Neural cell (in vitro differentiated cells): Measurements from ENCODE around the gene AKT3. TPM values are rescaled to one million over a fixed set of nuclear protein-coding genes. Genes with fewer than 3 reads are reported as not detected.

ENCODE experiments used
- H2AFZ ChIP-seq: fragments of 200-600, 300-800 bp; sonication (generic), shearing (Covaris generic); 2 replicates; pipeline ENCODE4 v1.6.0; 2014; ENCODE audit warnings: low read depth, mild to moderate bottlenecking, antibody characterized with exemption, low read length, moderate library complexity
- H3F3A ChIP-seq: fragments of 200-600 bp; shearing (Covaris generic); 2 replicates; pipeline ENCODE4 v1.6.1; 2016; ENCODE audit warnings: mild to moderate bottlenecking, moderate library complexity, mixed read lengths, antibody characterized with exemption, low read length; ENCODE audit not compliant: insufficient read depth, poor library complexity, severe bottlenecking
- H3K27ac ChIP-seq: fragments of 200-600, 300-800 bp; sonication (generic), shearing (Covaris generic); 2 replicates; pipeline ENCODE4 v1.5.1; 2014; ENCODE audit warnings: mild to moderate bottlenecking, low read length, moderate library complexity
- H3K27me3 ChIP-seq: fragments of 300-800, 200-600 bp; sonication (generic), shearing (Covaris generic); 2 replicates; pipeline ENCODE4 v1.6.0; 2014; ENCODE audit warnings: mild to moderate bottlenecking, low read depth, low read length, moderate library complexity; ENCODE audit not compliant: insufficient read depth
- H3K36me3 ChIP-seq: fragments of 300-800, 200-600 bp; sonication (generic), shearing (Covaris generic); 2 replicates; pipeline ENCODE4 v1.5.1; 2014; ENCODE audit warnings: mild to moderate bottlenecking, antibody characterized with exemption, low read length, moderate library complexity; ENCODE audit not compliant: insufficient read depth
- H3K4me2 ChIP-seq: fragments of 300-800, 200-600 bp; sonication (generic), shearing (Covaris generic); 2 replicates; pipeline ENCODE4 v1.6.0; 2014; ENCODE audit warnings: mild to moderate bottlenecking, low read length
- H3K4me3 ChIP-seq: fragments of 300-800, 200-600 bp; sonication (generic), shearing (Covaris generic); 2 replicates; pipeline ENCODE4 v1.5.1; 2014; ENCODE audit warnings: mild to moderate bottlenecking, low read length, moderate library complexity
- H3K79me2 ChIP-seq: fragments of 200-600 bp; shearing (Covaris generic); replicated peaks from 2 replicates; pipeline ENCODE4 v1.6.0; 2014; ENCODE audit warnings: mild to moderate bottlenecking, low read length, moderate library complexity; ENCODE audit not compliant: insufficient read depth
- H3K9ac ChIP-seq: fragments of 300-800, 200-600 bp; sonication (generic), shearing (Covaris generic); 2 replicates; pipeline ENCODE4 v1.6.1; 2016; ENCODE audit warnings: mild to moderate bottlenecking, low read length, mixed read lengths
- H3K9me2 ChIP-seq: fragments of 200-600 bp; shearing (Covaris generic); 2 replicates; pipeline ENCODE4 v1.6.1; 2016; ENCODE audit warnings: mild to moderate bottlenecking, low read length, mixed read lengths; ENCODE audit not compliant: insufficient read depth
- H3K9me3 ChIP-seq: fragments of 200-600, 300-800 bp; sonication (generic), shearing (Covaris generic); 2 replicates; pipeline ENCODE4 v1.6.1; 2016; ENCODE audit warnings: mild to moderate bottlenecking, mixed run types, low read length, moderate library complexity, mixed read lengths
- H4K20me1 ChIP-seq: fragments of 200-600 bp; shearing (Covaris generic); 2 replicates; pipeline ENCODE4 v1.6.1; 2016; ENCODE audit warnings: mild to moderate bottlenecking, mixed run types; ENCODE audit not compliant: insufficient read depth
- EP300 ChIP-seq: fragments of 450-650 bp; conservative IDR thresholded peaks from 2 replicates; pipeline ENCODE4 v1.6.1; 2014; ENCODE audit warnings: antibody characterized with exemption, mild to moderate bottlenecking, moderate library complexity; ENCODE audit not compliant: poor library complexity, severe bottlenecking
- EZH2 ChIP-seq: fragments of 200-600, 300-800 bp; shearing (Covaris generic), sonication (generic); IDR thresholded peaks from 2 replicates; pipeline ENCODE4 v1.6.1; 2014; ENCODE audit warnings: antibody characterized with exemption, low read length, borderline replicate concordance, mild to moderate bottlenecking; ENCODE audit not compliant: insufficient read depth, poor library complexity, severe bottlenecking
- MXI1 ChIP-seq: fragments of 450-650 bp; conservative IDR thresholded peaks from 2 replicates; pipeline ENCODE4 v1.6.1; 2014; ENCODE audit warnings: antibody characterized with exemption, mild to moderate bottlenecking; ENCODE audit not compliant: poor library complexity, severe bottlenecking
- POLR2AphosphoS5 ChIP-seq: IDR thresholded peaks from 2 replicates; pipeline ENCODE4 v1.6.1; 2012
- SMC3 ChIP-seq: fragments of 450-650 bp; conservative IDR thresholded peaks from 2 replicates; pipeline ENCODE4 v1.6.1; 2014; ENCODE audit warnings: antibody characterized with exemption, mild to moderate bottlenecking, moderate library complexity; ENCODE audit not compliant: poor library complexity
- polyA plus RNA-seq: library from polyadenylated mRNA; depleted of rRNA; stranded (reverse); fragments of >200 nt; gene quantifications from 2 replicates; pipeline ENCODE4 v1.2.3, GENCODE V29; 2014
- TF ChIP-seq, protein P1 (sequence below): fragments of 450-650 bp; IDR thresholded peaks from 2 replicates; pipeline ENCODE4 v1.5.1; 2014; ENCODE audit warnings: antibody characterized with exemption, mild to moderate bottlenecking, moderate library complexity; ENCODE audit not compliant: poor library complexity, severe bottlenecking

The AKT3 gene
- polyA plus RNA-seq, 1 donor from 2014 or later: 46.0 TPM

DNA sequence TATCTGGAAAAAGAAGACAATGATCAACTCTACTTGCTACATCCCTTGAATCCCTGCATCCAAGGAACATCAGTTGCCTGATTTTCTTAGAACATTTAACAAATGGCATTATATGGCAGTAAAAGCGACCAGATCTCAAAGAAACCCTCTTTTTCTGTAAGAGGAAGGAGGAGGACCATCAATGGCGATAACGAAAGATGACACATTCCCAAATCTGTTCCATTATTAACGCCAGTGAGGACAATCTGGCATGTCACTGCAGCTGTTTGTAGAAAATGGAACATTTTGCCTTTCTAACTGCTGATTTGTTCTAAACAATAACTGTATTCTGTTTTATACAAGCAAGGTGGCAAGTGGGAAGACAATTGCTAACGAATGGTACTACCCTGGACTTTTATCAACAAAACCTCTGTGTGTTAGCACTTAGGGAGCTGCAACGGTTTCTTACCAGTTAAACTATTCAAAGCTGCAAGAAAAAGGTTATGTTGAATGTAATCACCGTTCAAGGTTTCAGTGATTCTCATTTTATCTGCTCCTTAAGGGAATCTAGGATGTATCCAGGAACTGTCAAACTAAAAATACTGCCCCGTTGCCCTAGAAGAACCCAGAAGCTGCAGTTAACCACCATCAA, 342.3 kb downstream of the AKT3 start:
- Histone ChIP-seq H3F3A (no peaks in the 10 kb centered on the region), H3K79me2 (no peaks in the 10 kb centered on the region), H3K36me3 (peaks cover 18% of the 10 kb centered on the region), H3K27ac (peak overlapping the region; percentile 38), H3K9me3 (no peaks in the 10 kb centered on the region), H3K9ac (no peak overlapping the region), H4K20me1 (no peaks in the 10 kb centered on the region), H3K4me3 (peak overlapping the region; percentile 27), H3K4me2 (peak overlapping the region; percentile 5), H2AFZ (no peak overlapping the region), H3K9me2 (no peaks in the 10 kb centered on the region), H3K27me3 (no peaks in the 10 kb centered on the region)
- TF ChIP-seq EP300 (no peak), MXI1 (no peak)

DNA sequence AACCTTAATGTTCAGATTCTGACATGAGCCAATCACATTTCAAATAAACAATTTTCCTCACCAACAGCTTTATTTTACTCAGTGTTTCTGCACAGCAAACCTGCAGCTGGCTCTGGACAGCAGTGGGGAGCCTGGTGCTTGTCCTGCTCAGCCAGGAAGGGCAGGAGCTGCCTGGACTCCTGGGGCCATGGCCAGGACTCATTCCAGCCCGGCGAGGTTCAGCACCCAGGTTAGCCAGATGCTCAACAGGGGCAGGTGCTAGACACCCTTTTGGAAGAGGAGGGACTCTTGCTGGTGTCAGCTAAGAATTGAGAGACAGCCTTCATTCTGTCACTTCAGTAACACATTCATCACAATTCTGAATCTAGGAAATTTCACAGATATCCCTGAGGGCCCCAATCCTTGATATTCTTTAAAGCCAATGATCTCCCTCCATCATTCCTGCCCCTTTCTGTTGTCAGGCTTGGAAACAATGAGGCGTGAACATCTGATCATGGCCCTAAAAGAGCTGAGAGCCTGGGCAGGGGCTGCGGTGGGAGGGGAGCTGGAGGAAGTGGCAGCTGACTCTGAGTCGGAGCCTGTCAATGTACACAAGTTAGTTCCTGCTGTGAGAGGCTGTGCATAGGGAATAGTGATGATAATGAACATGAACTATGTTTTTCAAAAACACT, 342.9 kb downstream of the AKT3 start:
- H3K27me3 ChIP-seq: no peaks in the 10 kb centered on the region
- no peaks in the 10 kb centered on the region for H3K9me3 ChIP-seq
- H3K9me2 ChIP-seq: no peaks in the 10 kb centered on the region
- no peak overlapping the region for H3K9ac ChIP-seq
- TF ChIP-seq SMC3 (no peak), EP300 (peak; percentile 36), POLR2AphosphoS5 (peak; percentile 20)
- H3K4me3 ChIP-seq: peak overlapping the region; percentile 27
- H4K20me1 ChIP-seq: no peaks in the 10 kb centered on the region
- no peak overlapping the region for H2AFZ ChIP-seq
- peak overlapping the region; percentile 38 for H3K27ac ChIP-seq
- H3F3A ChIP-seq: no peaks in the 10 kb centered on the region
- H3K36me3 ChIP-seq: peaks cover 18% of the 10 kb centered on the region
- peak overlapping the region; percentile 5 for H3K4me2 ChIP-seq
- no peaks in the 10 kb centered on the region for H3K79me2 ChIP-seq

DNA sequence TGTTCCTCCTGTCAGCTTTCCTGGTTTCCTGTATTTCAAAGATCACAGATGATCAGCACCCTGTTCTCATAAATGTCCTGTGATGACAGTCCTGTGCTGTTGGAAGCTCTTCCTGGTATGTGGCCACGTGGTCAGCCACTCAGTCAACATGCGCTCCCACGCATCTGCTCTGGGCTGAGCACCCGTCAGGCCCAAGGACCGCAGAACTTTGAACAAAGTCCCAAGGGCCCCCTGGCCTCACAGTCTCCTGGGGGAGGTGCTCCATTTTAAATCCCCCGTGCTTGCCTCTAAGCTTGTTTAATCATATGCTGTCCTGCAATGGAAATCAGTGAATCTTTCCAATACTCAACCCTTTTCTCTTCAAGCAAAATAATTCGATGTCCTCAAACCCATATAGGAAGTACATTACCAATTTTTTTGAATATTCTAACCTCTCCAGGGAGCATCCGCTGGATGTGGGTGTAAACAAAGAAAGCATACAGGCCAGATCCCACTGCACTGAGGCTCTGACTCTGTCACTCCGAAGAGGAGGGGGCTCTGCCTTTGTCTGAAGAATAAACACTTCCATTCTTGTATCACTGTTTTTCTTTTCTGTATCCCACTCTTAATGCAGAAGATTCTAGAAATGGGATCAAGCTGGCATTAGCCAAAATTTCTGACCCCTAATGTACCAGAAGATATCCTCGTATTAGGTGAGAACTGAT, 343.9 kb downstream of the AKT3 start:
- Histone ChIP-seq H3K36me3 (peaks cover 18% of the 10 kb centered on the region), H2AFZ (no peak overlapping the region), H4K20me1 (no peaks in the 10 kb centered on the region), H3K4me3 (no peak overlapping the region), H3K27me3 (no peaks in the 10 kb centered on the region), H3K9ac (no peak overlapping the region), H3K79me2 (no peaks in the 10 kb centered on the region), H3K9me3 (no peaks in the 10 kb centered on the region), H3K27ac (no peak overlapping the region), H3K4me2 (no peak overlapping the region), H3F3A (no peaks in the 10 kb centered on the region), H3K9me2 (no peaks in the 10 kb centered on the region)
- TF ChIP-seq EZH2: no peak
- TF ChIP-seq, protein P1, sequence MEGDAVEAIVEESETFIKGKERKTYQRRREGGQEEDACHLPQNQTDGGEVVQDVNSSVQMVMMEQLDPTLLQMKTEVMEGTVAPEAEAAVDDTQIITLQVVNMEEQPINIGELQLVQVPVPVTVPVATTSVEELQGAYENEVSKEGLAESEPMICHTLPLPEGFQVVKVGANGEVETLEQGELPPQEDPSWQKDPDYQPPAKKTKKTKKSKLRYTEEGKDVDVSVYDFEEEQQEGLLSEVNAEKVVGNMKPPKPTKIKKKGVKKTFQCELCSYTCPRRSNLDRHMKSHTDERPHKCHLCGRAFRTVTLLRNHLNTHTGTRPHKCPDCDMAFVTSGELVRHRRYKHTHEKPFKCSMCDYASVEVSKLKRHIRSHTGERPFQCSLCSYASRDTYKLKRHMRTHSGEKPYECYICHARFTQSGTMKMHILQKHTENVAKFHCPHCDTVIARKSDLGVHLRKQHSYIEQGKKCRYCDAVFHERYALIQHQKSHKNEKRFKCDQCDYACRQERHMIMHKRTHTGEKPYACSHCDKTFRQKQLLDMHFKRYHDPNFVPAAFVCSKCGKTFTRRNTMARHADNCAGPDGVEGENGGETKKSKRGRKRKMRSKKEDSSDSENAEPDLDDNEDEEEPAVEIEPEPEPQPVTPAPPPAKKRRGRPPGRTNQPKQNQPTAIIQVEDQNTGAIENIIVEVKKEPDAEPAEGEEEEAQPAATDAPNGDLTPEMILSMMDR: no peak
